NT2/D1 (cell line): Measurements from ENCODE around the gene LRRC2.

Experiments
- SUZ12 ChIP-seq: IDR thresholded peaks from 2 replicates; pipeline ENCODE4 v1.6.1; 2011; ENCODE audit not compliant: insufficient read length, insufficient read depth; ENCODE audit errors: extremely low read depth
- YY1 ChIP-seq: IDR thresholded peaks from 2 replicates; pipeline ENCODE4 v1.6.1; 2011; ENCODE audit not compliant: insufficient read length, insufficient read depth

DNA sequence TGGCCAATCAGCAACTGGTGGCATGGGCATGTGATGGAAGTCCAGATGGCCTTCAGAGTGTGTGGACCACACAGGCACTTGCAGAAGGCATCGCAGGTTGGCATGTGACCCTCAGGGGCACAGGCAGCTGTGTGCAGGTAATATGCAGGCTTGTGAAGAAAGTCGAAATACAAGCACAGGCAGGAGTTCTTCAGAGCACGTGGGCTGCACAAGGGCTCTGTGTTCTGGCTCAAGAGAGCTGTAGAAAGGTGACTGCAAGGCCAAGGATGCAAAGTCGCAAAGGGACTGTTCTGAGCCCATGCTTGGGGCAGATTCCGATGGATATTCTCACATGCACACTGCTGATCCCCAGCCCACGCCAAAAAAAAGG is 8.3 kb downstream of the LRRC2 start:
- no peak for TF ChIP-seq YY1
- no peak for TF ChIP-seq SUZ12
